HEK293 (cell line): ENCODE results near the gene CCDC9B.

ENCODE experiments used
- CTCF ChIA-PET: fragments of 350-600 bp; formaldehyde crosslinking; extraction: SDS; loops from one replicate; lab custom pipeline; 2021; ENCODE audit warnings: antibody characterized with exemption; lab: Yijun Ruan, JAX
- POLR2A ChIA-PET: fragments of 300-600 bp; formaldehyde crosslinking; extraction: SDS; loops from one replicate; lab custom pipeline; 2020; ENCODE audit warnings: antibody characterized with exemption, inconsistent platforms; lab: Yijun Ruan, JAX
- H3K27ac ChIP-seq: fragments of 200-500 bp; sonication (Bioruptor generic); 2 replicates; pipeline ENCODE4 v1.5.1; 2014; ENCODE audit warnings: low read depth, low read length, control low read depth, inconsistent platforms; ENCODE audit errors: extremely low read depth
- H3K36me3 ChIP-seq, 2 experiments: fragments of 200-500 bp in 1 of 2; sonication (Bioruptor generic) in 1 of 2; 1 replicate in 1 of 2; 2 replicates in 1 of 2; pipeline ENCODE4 v1.5.1; 2014 to 2017; ENCODE audit warnings: inconsistent platforms in 2 of 2, low read length in 2 of 2; ENCODE audit not compliant: control insufficient read depth in 2 of 2, insufficient read depth in 1 of 2
- H3K4me1 ChIP-seq: fragments of 200-500 bp; sonication (Bioruptor generic); 2 replicates; pipeline ENCODE4 v1.5.1; 2014; ENCODE audit warnings: mild to moderate bottlenecking, low read length, inconsistent platforms; ENCODE audit not compliant: control insufficient read depth, insufficient read depth
- H3K4me3 ChIP-seq: 2 replicates; pipeline ENCODE4 v1.5.1; 2011; ENCODE audit warnings: low read depth, mild to moderate bottlenecking, control low read depth, low read length, moderate library complexity
- H3K9me3 ChIP-seq: fragments of 200-500 bp; sonication (Bioruptor generic); 2 replicates; pipeline ENCODE4 v1.5.1; 2014; ENCODE audit warnings: low read depth, low read length, inconsistent platforms; ENCODE audit not compliant: control insufficient read depth, insufficient read depth
- GLI4 ChIP-seq: fragments of 450-650 bp; formaldehyde crosslinking; IDR thresholded peaks from 2 replicates; pipeline ENCODE4 v1.5.1; 2016; ENCODE audit warnings: missing biosample characterization, missing genetic modification characterization
- GLIS1 ChIP-seq: fragments of 450-650 bp; formaldehyde crosslinking; IDR thresholded peaks from 2 replicates; pipeline ENCODE4 v1.5.1; 2016; ENCODE audit warnings: missing biosample characterization, missing genetic modification characterization
- IKZF3 ChIP-seq: fragments of 450-650 bp; IDR thresholded peaks from 2 replicates; pipeline ENCODE4 v1.5.0; 2018; ENCODE audit warnings: missing biosample characterization, mild to moderate bottlenecking, missing genetic modification characterization, moderate library complexity
- KLF1 ChIP-seq: fragments of 450-650 bp; formaldehyde crosslinking; IDR thresholded peaks from 2 replicates; pipeline ENCODE4 v1.5.1; 2016; ENCODE audit warnings: missing biosample characterization, missing genetic modification characterization
- PRDM10 ChIP-seq: fragments of 450-650 bp; formaldehyde crosslinking; IDR thresholded peaks from 2 replicates; pipeline ENCODE4 v1.5.1; 2016; ENCODE audit warnings: missing biosample characterization, missing genetic modification characterization
- REST ChIP-seq: fragments of 450-650 bp; formaldehyde crosslinking; IDR thresholded peaks from 2 replicates; pipeline ENCODE4 v1.5.1; 2016; ENCODE audit warnings: missing biosample characterization, missing genetic modification characterization
- ZNF121 ChIP-seq: fragments of 450-650 bp; formaldehyde crosslinking; IDR thresholded peaks from 2 replicates; pipeline ENCODE4 v1.5.1; 2016; ENCODE audit warnings: missing biosample characterization, missing genetic modification characterization
- ZNF169 ChIP-seq: fragments of 450-650 bp; formaldehyde crosslinking; IDR thresholded peaks from 2 replicates; pipeline ENCODE4 v1.5.1; 2016; ENCODE audit warnings: missing biosample characterization, missing genetic modification characterization
- ZNF513 ChIP-seq: fragments of 450-650 bp; IDR thresholded peaks from 2 replicates; pipeline ENCODE4 v1.5.1; 2018; ENCODE audit warnings: missing biosample characterization, missing genetic modification characterization
- ZNF530 ChIP-seq: fragments of 450-650 bp; formaldehyde crosslinking; IDR thresholded peaks from 2 replicates; pipeline ENCODE4 v1.5.1; 2016; ENCODE audit warnings: low read depth, missing biosample characterization, missing genetic modification characterization
- ZNF555 ChIP-seq: fragments of 450-650 bp; formaldehyde crosslinking; conservative IDR thresholded peaks from 2 replicates; pipeline ENCODE4 v1.5.1; 2017; ENCODE audit warnings: missing biosample characterization, mild to moderate bottlenecking, missing genetic modification characterization, inconsistent platforms
- ZNF629 ChIP-seq: fragments of 450-650 bp; formaldehyde crosslinking; IDR thresholded peaks from 2 replicates; pipeline ENCODE4 v1.5.1; 2017; ENCODE audit warnings: missing biosample characterization, missing genetic modification characterization
- ZSCAN4 ChIP-seq: fragments of 450-650 bp; formaldehyde crosslinking; IDR thresholded peaks from 2 replicates; pipeline ENCODE4 v1.5.1; 2017; ENCODE audit warnings: missing biosample characterization, missing genetic modification characterization

CCDC9B gene

DNA sequence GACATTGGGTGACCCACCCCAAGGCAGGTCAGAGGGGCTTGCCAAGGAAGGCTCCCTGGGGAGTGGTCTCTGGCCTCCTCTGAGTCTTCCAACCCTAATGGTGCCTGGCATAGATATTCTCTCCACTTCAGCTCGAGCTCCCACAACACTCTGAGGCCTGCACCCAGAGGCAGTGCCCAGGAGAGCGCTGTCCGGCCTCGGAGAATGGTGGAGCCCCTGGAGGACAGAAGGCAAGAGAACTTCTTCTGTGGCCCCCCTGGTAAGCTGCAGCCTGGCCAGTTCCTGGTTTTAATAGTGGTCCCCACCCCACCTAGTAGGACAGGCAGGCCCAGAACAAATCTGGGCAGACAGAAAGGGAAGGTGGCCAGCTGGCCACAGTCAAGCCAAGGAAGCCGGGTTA is 24.3 kb upstream of the CCDC9B start:
- Histone ChIP-seq H3K4me3 (no peak overlapping the region), H3K36me3 (no peaks in the 10 kb centered on the region), H3K27ac (no peak overlapping the region), H3K9me3 (no peaks in the 10 kb centered on the region), H3K4me1 (no peaks in the 10 kb centered on the region)
- no peak for TF ChIP-seq GLIS1
- TF ChIP-seq ZNF530 (tag by site-specific recombination) = no peak
- no peak for TF ChIP-seq ZNF169 (tag by site-specific recombination)
- TF ChIP-seq ZNF629 (tag by site-specific recombination) = no peak
- no peak for TF ChIP-seq ZNF513 (tag by site-specific recombination)
- TF ChIP-seq GLI4 (tag by site-specific recombination) = no peak
- TF ChIP-seq PRDM10 (tag by site-specific recombination) = no peak
- TF ChIP-seq IKZF3 (tag by site-specific recombination) = no peak
- no peak for TF ChIP-seq ZNF121 (tag by site-specific recombination)
- TF ChIP-seq ZNF555 (tag by site-specific recombination) = no peak
- TF ChIP-seq ZSCAN4 (tag by site-specific recombination) = no peak
- ChIA-PET CTCF (interaction anchor here (0.6 to 2.2 kb wide), 6 partner anchors 20 to 142 kb away, joined by 3 to 8 read pairs (median 4); no protein-coding TSS in a partner anchor), POLR2A (interaction anchor here (1.4 kb wide), 1 partner anchor 18 kb away, joined by 4 read pairs; the partner anchor contains the start of gene KNSTRN)

DNA sequence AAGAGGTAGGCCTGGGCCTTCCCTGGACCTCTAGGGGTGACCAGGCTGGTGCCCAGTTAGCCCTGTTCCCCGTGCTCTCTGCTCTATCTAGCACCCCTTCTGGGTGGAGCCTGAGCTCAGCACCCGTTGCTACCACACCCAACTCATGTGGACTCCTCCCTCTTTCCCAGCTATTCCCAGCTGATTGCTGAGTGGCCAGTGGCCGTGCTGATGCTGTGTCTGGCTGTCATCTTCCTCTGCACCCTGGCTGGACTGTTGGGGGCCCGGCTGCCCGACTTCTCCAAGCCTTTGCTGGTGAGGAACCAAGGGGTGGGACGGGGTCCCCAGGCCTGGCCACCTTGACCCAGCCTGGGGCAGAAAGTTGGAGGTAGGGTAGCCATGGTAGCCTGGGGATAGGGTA is 23.5 kb upstream of the CCDC9B start:
- no peak overlapping the region for H3K27ac ChIP-seq
- no peaks in the 10 kb centered on the region for H3K36me3 ChIP-seq
- H3K4me3 ChIP-seq = no peak overlapping the region
- ChIA-PET POLR2A (no interaction called here), CTCF (interaction anchor here (0.9 kb wide), 1 partner anchor 57 kb away, joined by 3 read pairs; no protein-coding TSS in a partner anchor)
- no peaks in the 10 kb centered on the region for H3K9me3 ChIP-seq
- TF ChIP-seq KLF1 = peak; percentile 44
- TF ChIP-seq REST = no peak
- no peaks in the 10 kb centered on the region for H3K4me1 ChIP-seq
